ENCODE measurements around the gene DIAPH2.

Gene DIAPH2

DNA sequence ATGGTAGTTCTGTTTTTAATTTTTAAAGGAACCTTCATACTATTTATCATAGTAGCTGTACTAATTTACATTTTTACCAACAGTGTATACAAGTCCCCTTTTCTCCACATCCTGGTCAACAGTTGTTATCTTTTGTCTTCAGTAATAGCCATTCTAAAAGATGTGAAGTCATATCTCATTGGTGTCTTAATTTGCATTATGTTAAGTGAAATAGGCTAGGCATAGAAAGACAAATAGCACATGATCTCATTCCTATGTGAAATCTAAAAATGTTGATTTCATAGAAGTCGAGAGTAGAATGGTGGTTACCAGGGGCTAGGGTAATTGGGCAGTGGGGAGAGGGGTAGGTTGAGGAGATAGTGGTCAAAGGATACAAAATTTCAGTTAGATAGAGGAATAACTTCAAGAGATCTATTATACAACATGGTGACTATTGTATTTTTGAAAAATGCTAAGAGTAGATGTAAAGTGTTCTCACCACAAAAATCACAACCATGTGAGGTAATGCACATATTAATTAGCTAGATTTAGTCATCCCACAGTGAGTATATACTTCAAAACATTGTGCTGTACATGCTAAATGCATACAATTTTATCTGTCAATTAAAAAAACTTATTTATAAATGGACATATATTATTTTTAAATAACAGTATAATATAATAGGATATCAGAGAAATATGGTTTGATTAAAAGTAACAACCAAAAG is 58.9 kb downstream of the DIAPH2 start:
- no peaks in the 10 kb centered on the region for H3K27me3 Mint-ChIP-seq (ENCODE audit: low read depth, poor library complexity)
- no peak overlapping the region for H3K4me3 Mint-ChIP-seq
- no peaks in the 10 kb centered on the region for H3K9me3 Mint-ChIP-seq
- no peak for DNase-seq
- no peaks in the 10 kb centered on the region for H3K36me3 Mint-ChIP-seq (ENCODE audit: low read depth)
- TF ChIP-seq, protein P1, sequence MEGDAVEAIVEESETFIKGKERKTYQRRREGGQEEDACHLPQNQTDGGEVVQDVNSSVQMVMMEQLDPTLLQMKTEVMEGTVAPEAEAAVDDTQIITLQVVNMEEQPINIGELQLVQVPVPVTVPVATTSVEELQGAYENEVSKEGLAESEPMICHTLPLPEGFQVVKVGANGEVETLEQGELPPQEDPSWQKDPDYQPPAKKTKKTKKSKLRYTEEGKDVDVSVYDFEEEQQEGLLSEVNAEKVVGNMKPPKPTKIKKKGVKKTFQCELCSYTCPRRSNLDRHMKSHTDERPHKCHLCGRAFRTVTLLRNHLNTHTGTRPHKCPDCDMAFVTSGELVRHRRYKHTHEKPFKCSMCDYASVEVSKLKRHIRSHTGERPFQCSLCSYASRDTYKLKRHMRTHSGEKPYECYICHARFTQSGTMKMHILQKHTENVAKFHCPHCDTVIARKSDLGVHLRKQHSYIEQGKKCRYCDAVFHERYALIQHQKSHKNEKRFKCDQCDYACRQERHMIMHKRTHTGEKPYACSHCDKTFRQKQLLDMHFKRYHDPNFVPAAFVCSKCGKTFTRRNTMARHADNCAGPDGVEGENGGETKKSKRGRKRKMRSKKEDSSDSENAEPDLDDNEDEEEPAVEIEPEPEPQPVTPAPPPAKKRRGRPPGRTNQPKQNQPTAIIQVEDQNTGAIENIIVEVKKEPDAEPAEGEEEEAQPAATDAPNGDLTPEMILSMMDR (IDR thresholded peaks at IDR 0.05): no peak
- H3K4me1 Mint-ChIP-seq: peaks cover 5% of the 10 kb centered on the region
- no peak overlapping the region for H3K27ac Mint-ChIP-seq

GRCh38 chrX:96752781-96753180 is 68.1 kb downstream of the DIAPH2 start:
- no peak overlapping the region for H3K4me3 Mint-ChIP-seq

GRCh38 chrX:96753230-96753629 is 68.6 kb downstream of the DIAPH2 start:
- Mint-ChIP-seq H3K27me3 (ENCODE audit: low read depth, poor library complexity) (no peaks in the 10 kb centered on the region), H3K36me3 (ENCODE audit: low read depth) (peaks cover 42% of the 10 kb centered on the region), H3K4me3 (no peak overlapping the region), H3K27ac (no peak overlapping the region), H3K4me1 (peaks cover 2% of the 10 kb centered on the region), H3K9me3 (peaks cover 8% of the 10 kb centered on the region)
- DNase-seq: no peak
- TF ChIP-seq, protein P1 (IDR thresholded peaks at IDR 0.05): no peak

More at GRCh38 chrX:96752781-96753180, 68.1 kb downstream of the DIAPH2 start:
- Mint-ChIP-seq H3K27me3 (ENCODE audit: low read depth, poor library complexity) (no peaks in the 10 kb centered on the region), H3K27ac (no peak overlapping the region), H3K4me1 (peaks cover 5% of the 10 kb centered on the region), H3K36me3 (ENCODE audit: low read depth) (peaks cover 40% of the 10 kb centered on the region), H3K9me3 (peaks cover 8% of the 10 kb centered on the region)
- no peak for DNase-seq
- TF ChIP-seq, protein P1 (IDR thresholded peaks at IDR 0.05): no peak

GRCh38 chrX:96756491-96756890 is 71.8 kb downstream of the DIAPH2 start:
- Mint-ChIP-seq H3K36me3 (ENCODE audit: low read depth) (peaks cover 33% of the 10 kb centered on the region), H3K9me3 (peaks cover 8% of the 10 kb centered on the region), H3K4me1 (no peaks in the 10 kb centered on the region), H3K27me3 (ENCODE audit: low read depth, poor library complexity) (no peaks in the 10 kb centered on the region), H3K4me3 (no peak overlapping the region), H3K27ac (no peak overlapping the region)
- DNase-seq: no peak
- TF ChIP-seq, protein P1 (IDR thresholded peaks at IDR 0.05): no peak

DNA sequence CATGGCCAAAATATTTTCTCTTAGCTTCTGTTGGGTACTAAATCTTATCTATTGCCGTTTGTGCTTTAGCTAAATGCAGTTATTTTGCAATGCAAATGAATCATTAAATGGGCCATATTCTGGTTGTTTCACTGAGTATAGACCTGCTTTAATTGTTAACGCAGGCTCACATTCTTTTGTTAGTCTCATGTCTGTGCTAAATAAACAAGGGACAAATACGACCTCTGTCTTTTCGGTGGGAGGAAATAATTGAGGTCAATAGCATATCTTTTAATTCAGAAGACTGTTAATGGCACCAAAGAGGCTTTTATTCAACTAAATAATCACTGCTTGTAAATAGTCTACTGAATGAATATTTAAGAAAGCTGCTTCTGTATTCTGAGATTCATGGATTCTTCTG is 76.9 kb downstream of the DIAPH2 start:
- H3K9me3 Mint-ChIP-seq: peaks cover 4% of the 10 kb centered on the region
- H3K4me1 Mint-ChIP-seq: no peaks in the 10 kb centered on the region
- no peak for DNase-seq
- no peaks in the 10 kb centered on the region for H3K27me3 Mint-ChIP-seq (ENCODE audit: low read depth, poor library complexity)
- no peak overlapping the region for H3K4me3 Mint-ChIP-seq
- peaks cover 10% of the 10 kb centered on the region for H3K36me3 Mint-ChIP-seq (ENCODE audit: low read depth)
- no peak overlapping the region for H3K27ac Mint-ChIP-seq
- TF ChIP-seq, protein P1 (IDR thresholded peaks at IDR 0.05): no peak

DNA sequence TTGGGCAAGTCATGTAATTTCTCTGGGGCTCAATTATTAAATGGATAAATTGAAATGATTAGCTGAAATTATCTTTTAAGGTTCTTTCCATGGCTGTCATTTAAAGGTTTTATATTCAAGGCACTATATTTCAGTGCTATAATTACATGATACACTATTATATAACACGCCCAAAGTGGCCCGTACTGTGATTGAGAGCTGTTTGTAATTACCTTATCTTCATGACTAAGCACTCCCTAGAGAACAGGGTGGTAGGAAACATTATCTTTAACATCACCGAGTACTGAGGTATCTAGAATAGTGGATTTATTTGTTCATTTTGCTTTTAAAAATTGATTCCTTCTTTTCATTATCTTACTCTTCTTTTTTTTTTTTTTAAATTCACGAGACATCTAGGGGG is 79.0 kb downstream of the DIAPH2 start:
- Mint-ChIP-seq H3K27ac (no peak overlapping the region), H3K4me1 (no peaks in the 10 kb centered on the region), H3K4me3 (no peak overlapping the region), H3K9me3 (no peaks in the 10 kb centered on the region), H3K36me3 (ENCODE audit: low read depth) (no peaks in the 10 kb centered on the region), H3K27me3 (ENCODE audit: low read depth, poor library complexity) (no peaks in the 10 kb centered on the region)
- TF ChIP-seq, protein P1 (IDR thresholded peaks at IDR 0.05): no peak
- DNase-seq: no peak

Data from nephron progenitor cell (in vitro differentiated cells).